SK-N-SH (cell line): ENCODE measurements around the gene DUOXA2. TPM values are rescaled to one million over a fixed set of nuclear protein-coding genes. Genes with fewer than 3 reads are reported as not detected.

Experiments used
- CTCF ChIA-PET: fragments of 300-600, 350-600 bp; formaldehyde crosslinking; extraction: SDS; loops from one replicate; lab custom pipeline; 2021; lab: Yijun Ruan, JAX
- POLR2A ChIA-PET: fragments of 350-600 bp; sonication (Branson Sonifier 250); formaldehyde crosslinking; extraction: SDS; loops from one replicate; lab custom pipeline; 2020; ENCODE audit warnings: antibody characterized with exemption, inconsistent platforms; lab: Yijun Ruan, JAX
- DNase-seq: peaks from one replicate; pipeline ENCODE4 v3.0.0; 2012
- H2AFZ ChIP-seq: fragments of 200-600 bp; sonication (generic); 2 replicates; pipeline ENCODE4 v1.8.1; 2016; ENCODE audit warnings: antibody characterized with exemption, mild to moderate bottlenecking, low read depth
- H3F3A ChIP-seq: fragments of 200-600 bp; sonication (generic); replicated peaks from 2 replicates; pipeline ENCODE3; 2016; ENCODE audit warnings: antibody characterized with exemption, mild to moderate bottlenecking; ENCODE audit not compliant: insufficient read depth
- H3K27ac ChIP-seq, 2 experiments: fragments of 200-500 bp in 1 of 2; fragments of 200-600 bp in 1 of 2; sonication (Bioruptor generic) in 1 of 2; sonication (generic), shearing (Covaris generic) in 1 of 2; 2 replicates each; pipeline versions ENCODE4 v1.5.1 to v1.6.1; 2014 to 2016; ENCODE audit warnings: low read depth in 2 of 2, inconsistent platforms in 1 of 2, low read length in 1 of 2, mild to moderate bottlenecking in 1 of 2, mixed read lengths in 1 of 2
- H3K27me3 ChIP-seq: fragments of 200-600 bp; sonication (generic), shearing (Covaris generic); 2 replicates; pipeline ENCODE4 v1.6.1; 2016; ENCODE audit warnings: mixed run types; ENCODE audit not compliant: insufficient read depth
- H3K36me3 ChIP-seq, 2 experiments: fragments of 200-500 bp in 1 of 2; fragments of 200-600 bp in 1 of 2; sonication (Bioruptor generic) in 1 of 2; sonication (generic) in 1 of 2; replicated peaks in 1 of 2; 2 replicates each; pipeline versions ENCODE3 to v1.5.1; 2014 to 2016; ENCODE audit warnings: low read length in 1 of 2, mild to moderate bottlenecking in 1 of 2; ENCODE audit not compliant: insufficient read depth in 2 of 2, control insufficient read depth in 1 of 2
- H3K4me1 ChIP-seq, 2 experiments: fragments of 200-500 bp in 1 of 2; fragments of 200-600 bp in 1 of 2; sonication (Bioruptor generic) in 1 of 2; sonication (generic), shearing (Covaris generic) in 1 of 2; 2 replicates each; pipeline versions ENCODE4 v1.5.1 to v1.6.1; 2014 to 2016; ENCODE audit warnings: low read depth in 1 of 2, low read length in 1 of 2, mixed run types in 1 of 2; ENCODE audit not compliant: insufficient read depth in 2 of 2, control insufficient read depth in 1 of 2
- H3K4me2 ChIP-seq: fragments of 200-600 bp; sonication (generic), shearing (Covaris generic); 2 replicates; pipeline ENCODE4 v1.6.1; 2017; ENCODE audit warnings: mixed run types
- H3K4me3 ChIP-seq, 2 experiments: fragments of 200-500 bp in 1 of 2; fragments of 200-600 bp in 1 of 2; sonication (Bioruptor generic) in 1 of 2; sonication (generic), shearing (Covaris generic) in 1 of 2; 2 replicates each; pipeline versions ENCODE4 v1.5.1 to v1.8.1; 2014 to 2016; ENCODE audit warnings: low read depth in 2 of 2, inconsistent platforms in 1 of 2, low read length in 1 of 2, mild to moderate bottlenecking in 1 of 2, mixed read lengths in 1 of 2, moderate library complexity in 1 of 2
- H3K79me2 ChIP-seq: fragments of 200-600 bp; sonication (generic); 2 replicates; pipeline ENCODE4 v1.8.1; 2017; ENCODE audit warnings: mild to moderate bottlenecking; ENCODE audit not compliant: insufficient read depth
- H3K9ac ChIP-seq: fragments of 200-600 bp; sonication (generic); 2 replicates; pipeline ENCODE4 v1.6.1; 2017; ENCODE audit warnings: mixed run types
- H3K9me2 ChIP-seq: fragments of 200-600 bp; sonication (generic); 2 replicates; pipeline ENCODE4 v1.6.1; 2017; ENCODE audit warnings: mixed run types
- H3K9me3 ChIP-seq: fragments of 200-600 bp; sonication (generic); 2 replicates; pipeline ENCODE4 v1.6.1; 2017; ENCODE audit warnings: mixed run types, mild to moderate bottlenecking, moderate library complexity
- H4K20me1 ChIP-seq: fragments of 200-600 bp; sonication (generic); 2 replicates; pipeline ENCODE4 v1.6.1; 2017; ENCODE audit warnings: mild to moderate bottlenecking, mixed run types; ENCODE audit not compliant: insufficient read depth
- CHD2 ChIP-seq: fragments of 150-350 bp; IDR thresholded peaks from 2 replicates; pipeline ENCODE4 v1.6.1; 2018; ENCODE audit warnings: low read length; ENCODE audit not compliant: partially characterized antibody
- CTCF ChIP-seq: fragments of 200-600 bp; sonication (generic); IDR thresholded peaks from 2 replicates; pipeline ENCODE4 v1.6.1; 2017; ENCODE audit warnings: antibody characterized with exemption, mild to moderate bottlenecking, moderate library complexity
- EZH2phosphoT487 ChIP-seq: fragments of 200-600 bp; sonication (generic); IDR thresholded peaks from 2 replicates; pipeline ENCODE4 v1.6.1; 2017; ENCODE audit warnings: low read depth, mixed run types, mild to moderate bottlenecking, antibody characterized with exemption, moderate library complexity, borderline replicate concordance
- GATA2 ChIP-seq: sonication (generic); formaldehyde crosslinking; IDR thresholded peaks from 2 replicates; pipeline ENCODE4 v1.5.0; 2020; ENCODE audit warnings: mild to moderate bottlenecking, missing genetic modification reagents
- NFIC ChIP-seq: IDR thresholded peaks from 2 replicates; pipeline ENCODE4 v1.4.0; 2012; ENCODE audit warnings: borderline replicate concordance
- REST ChIP-seq: IDR thresholded peaks from 2 replicates; pipeline ENCODE4 v1.6.1; 2012; ENCODE audit warnings: mild to moderate bottlenecking, low read depth, low read length, moderate library complexity
- RXRA ChIP-seq: IDR thresholded peaks from 2 replicates; pipeline ENCODE4 v1.4.0; 2012; ENCODE audit warnings: low read depth, mild to moderate bottlenecking, borderline replicate concordance
- WGBS: methylation state at CpG from one replicate; pipeline ENCODE4 v1.1.6; 2017; ENCODE audit warnings: low lambda C conversion rate; 5-methylcytosine and 5-hydroxymethylcytosine counted together
- polyA plus RNA-seq, 3 experiments: library from polyadenylated mRNA; depleted of rRNA; stranded (reverse); fragments of >200 nt; gene quantifications; 2 replicates each; pipeline ENCODE4 v1.2.3, GENCODE V29; 2012

Gene DUOXA2
- polyA plus RNA-seq, 1 of the 3 experiments (the other 2 are of a cell fraction): not detected

GRCh38 chr15:45148076-45149059 lies 34.2 kb downstream of the DUOXA2 start:
- Histone ChIP-seq H3K36me3 (peaks cover 0 to 3% of the 10 kb centered on the region in 2 experiments), H3K9me2 (no peaks in the 10 kb centered on the region), H3K27ac (peak overlapping the region in 1 of 2 experiments; percentile 67; a peak in 2 of 4 replicates), H2AFZ (no peak overlapping the region), H3F3A (no peaks in the 10 kb centered on the region), H3K27me3 (no peaks in the 10 kb centered on the region), H3K4me3 (no peak overlapping the region), H3K9me3 (no peaks in the 10 kb centered on the region), H3K4me2 (peak overlapping the region; percentile 28; the same call in 1 of the 2 replicates), H3K9ac (no peak overlapping the region), H3K79me2 (no peaks in the 10 kb centered on the region), H4K20me1 (no peaks in the 10 kb centered on the region), H3K4me1 (peaks cover 12 to 13% of the 10 kb centered on the region in 2 experiments; a peak in 3 of 4 replicates)
- 85% methylated on average over 11 of the region's 12 CpGs for WGBS
- ChIA-PET POLR2A (interaction anchor here (0.7 to 2.0 kb wide), 4 partner anchors 9 to 102 kb away, joined by 3 to 6 read pairs (median 4); partner anchors contain the start of gene SHF), CTCF (interaction anchor here (0.8 to 4.3 kb wide), 5 partner anchors 11 to 128 kb away, joined by 3 to 25 read pairs (median 4); no protein-coding TSS in a partner anchor)
- peak; percentile 82 for DNase-seq
- TF ChIP-seq EZH2phosphoT487: no peak
- 0 out of 2 replicates have a peak, but pooled peaks have one; percentile 16 for TF ChIP-seq NFIC

GRCh38 chr15:45149060-45149459 lies 34.9 kb downstream of the DUOXA2 start:
- Histone ChIP-seq H3K4me1 (peaks cover 12% of the 10 kb centered on the region in 2 experiments; a peak in 3 of 4 replicates), H3K4me3 (no peak overlapping the region), H4K20me1 (no peaks in the 10 kb centered on the region), H3K9me3 (no peaks in the 10 kb centered on the region), H3K36me3 (peaks cover 0 to 3% of the 10 kb centered on the region in 2 experiments), H3K9me2 (no peaks in the 10 kb centered on the region), H3K27me3 (no peaks in the 10 kb centered on the region), H2AFZ (no peak overlapping the region), H3K9ac (no peak overlapping the region), H3K27ac (peak overlapping the region in 1 of 2 experiments; percentile 67; a peak in 2 of 4 replicates), H3K4me2 (0 out of 2 replicates have a peak overlapping the region, but pooled peaks have one; percentile 28), H3F3A (no peaks in the 10 kb centered on the region), H3K79me2 (no peaks in the 10 kb centered on the region)
- TF ChIP-seq CHD2 (no peak), EZH2phosphoT487 (no peak), CTCF (no peak), RXRA (no peak), NFIC (no peak), REST (no peak), GATA2 (peak; percentile 40)
- peak; percentile 62 for DNase-seq
- CTCF ChIA-PET: interaction anchor here (1.2 to 4.3 kb wide), 4 partner anchors 16 to 128 kb away, joined by 3 to 25 read pairs (median 8); no protein-coding TSS in a partner anchor
- POLR2A ChIA-PET: interaction anchor here (0.7 to 2.0 kb wide), 3 partner anchors 10 to 101 kb away, joined by 3 to 6 read pairs (median 4); no protein-coding TSS in a partner anchor
- 75% methylated on average over 1 of the region's 1 CpG for WGBS
